Measurements from ENCODE around the gene MACROH2A1. TPM values are rescaled to one million over a fixed set of nuclear protein-coding genes. Genes with fewer than 3 reads are reported as not detected.

MACROH2A1 gene
- total RNA-seq, 4 donors from 2014 or later, result 164 to 268 (median 170) TPM

GRCh38 chr5:135426102-135427082 is 27.4 kb upstream of the MACROH2A1 start:
- H3K27me3 ChIP-seq, result no peaks in the 10 kb centered on the region
- H3K27ac ChIP-seq, result no peak overlapping the region
- WGBS, 2 donors, result 54 to 58% methylated on average over 7 of the region's 7 CpGs
- H3K36me3 ChIP-seq, result no peaks in the 10 kb centered on the region
- DNase-seq (ENCODE audit: low spot score in 2 of 2), result no peak
- H3K4me1 ChIP-seq, result peaks cover 0 to 14% (median 2%) of the 10 kb centered on the region in 4 donors
- peaks cover 0 to 10% (median 0%) of the 10 kb centered on the region in 4 donors for H3K9me3 ChIP-seq
- H3K4me3 ChIP-seq, result no peak overlapping the region
- TF ChIP-seq CTCF (IDR thresholded peaks at IDR 0.05) (peak in 4 of 5 experiments; percentile 22 to 51 (median 40)), POLR2A (IDR thresholded peaks at IDR 0.05) (no peak), EP300 (IDR thresholded peaks at IDR 0.05) (no peak)

GRCh38 chr5:135425641-135426040 is 26.6 kb upstream of the MACROH2A1 start:
- no peaks in the 10 kb centered on the region for H3K36me3 ChIP-seq
- peaks cover 0 to 10% (median 0%) of the 10 kb centered on the region in 4 donors for H3K9me3 ChIP-seq
- no peaks in the 10 kb centered on the region for H3K27me3 ChIP-seq
- no peak for DNase-seq (ENCODE audit: low spot score in 2 of 2)
- H3K4me3 ChIP-seq, result no peak overlapping the region
- TF ChIP-seq EP300 (IDR thresholded peaks at IDR 0.05), result no peak
- peaks cover 0 to 14% (median 2%) of the 10 kb centered on the region in 4 donors for H3K4me1 ChIP-seq
- no peak overlapping the region for H3K27ac ChIP-seq
- WGBS, 2 donors, result 37 to 44% methylated on average over 2 of the region's 2 CpGs

DNA sequence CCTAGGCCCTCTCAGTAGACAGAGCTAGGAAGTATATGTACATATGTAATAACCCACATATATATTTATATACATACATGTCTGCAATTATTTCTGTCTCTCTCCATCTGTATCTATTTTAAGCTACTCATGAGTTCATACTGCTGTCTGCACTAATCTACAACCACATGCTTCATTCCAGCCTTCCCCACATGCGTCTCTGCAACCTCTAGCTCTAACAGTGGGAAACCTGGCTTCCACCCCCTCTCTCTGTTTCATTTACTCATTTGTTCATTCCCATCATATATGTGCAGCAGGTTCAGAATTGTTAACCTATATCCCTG is 24.8 kb upstream of the MACROH2A1 start:
- no peak for DNase-seq (ENCODE audit: low spot score in 2 of 2)
- no peak overlapping the region for H3K4me3 ChIP-seq
- H3K4me1 ChIP-seq, result no peaks in the 10 kb centered on the region
- WGBS, 2 donors, result 80 to 85% methylated on average over 1 of the region's 1 CpG
- H3K27ac ChIP-seq, result no peak overlapping the region
- H3K9me3 ChIP-seq, result peaks cover 0 to 15% (median 2%) of the 10 kb centered on the region in 4 donors
- H3K36me3 ChIP-seq, result no peaks in the 10 kb centered on the region
- no peaks in the 10 kb centered on the region for H3K27me3 ChIP-seq
- no peak for TF ChIP-seq EP300 (IDR thresholded peaks at IDR 0.05)
- no peak for TF ChIP-seq POLR2A (IDR thresholded peaks at IDR 0.05)
- TF ChIP-seq CTCF (IDR thresholded peaks at IDR 0.05), result no peak

DNA sequence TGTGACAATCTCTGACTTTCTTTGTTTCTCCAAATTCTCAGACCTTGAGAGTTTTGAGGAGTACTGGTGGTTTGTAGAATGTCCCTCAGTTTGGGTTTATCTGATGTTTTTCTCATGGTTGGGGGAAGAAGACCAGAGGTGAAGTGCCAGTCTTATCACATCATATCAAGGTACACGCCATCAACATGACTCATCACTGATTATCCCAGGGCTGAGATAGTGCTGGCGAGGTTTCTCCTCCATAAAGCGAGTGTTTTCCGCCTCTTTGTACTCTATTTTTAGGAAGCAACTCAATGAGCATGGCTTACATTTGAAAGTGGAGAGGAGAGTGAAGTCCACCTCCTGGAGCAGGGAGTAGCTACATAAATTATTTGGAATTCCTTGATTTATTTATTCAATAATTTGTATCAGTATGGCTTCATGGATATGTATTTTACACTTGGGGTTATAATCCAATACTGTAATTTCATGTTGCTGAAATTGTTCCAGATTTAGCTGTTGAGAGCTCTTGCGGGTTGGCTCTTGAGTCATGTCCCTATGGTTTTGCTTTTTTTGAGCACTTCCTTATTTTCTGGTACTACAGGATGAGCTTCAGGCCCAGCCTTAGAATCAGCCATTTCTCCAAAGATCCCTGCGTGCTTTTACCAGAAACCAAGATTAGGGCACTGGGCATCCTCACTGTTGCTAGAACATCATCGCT is 24.3 kb upstream of the MACROH2A1 start:
- peaks cover 0 to 9% (median 2%) of the 10 kb centered on the region in 4 donors for H3K9me3 ChIP-seq
- H3K4me1 ChIP-seq, result no peaks in the 10 kb centered on the region
- TF ChIP-seq POLR2A (IDR thresholded peaks at IDR 0.05) (no peak), CTCF (IDR thresholded peaks at IDR 0.05) (no peak), EP300 (IDR thresholded peaks at IDR 0.05) (peak in 1 of 2 donors; percentile 33)
- no peak overlapping the region for H3K27ac ChIP-seq
- no peak for DNase-seq (ENCODE audit: low spot score in 2 of 2)
- 78 to 79% methylated on average over 7 of the region's 7 CpGs for WGBS, 2 donors
- H3K4me3 ChIP-seq, result no peak overlapping the region
- no peaks in the 10 kb centered on the region for H3K27me3 ChIP-seq
- no peaks in the 10 kb centered on the region for H3K36me3 ChIP-seq

DNA sequence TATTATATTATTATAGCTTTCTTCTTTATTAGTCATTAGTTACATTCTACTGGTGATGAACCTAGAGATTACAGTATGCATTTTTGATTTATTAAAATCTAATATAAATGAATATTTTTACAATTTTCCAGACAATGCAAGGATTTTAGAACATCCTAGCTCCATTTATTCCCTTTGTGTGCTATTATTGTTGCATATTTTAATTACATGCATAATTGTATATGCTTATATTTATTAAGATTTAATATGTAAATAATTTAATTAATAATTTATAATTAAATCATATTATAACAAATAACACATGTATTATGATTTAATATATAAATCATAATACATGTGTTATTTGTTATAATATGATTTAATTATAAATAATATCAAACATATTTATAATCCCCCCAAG is 23.4 kb upstream of the MACROH2A1 start:
- Histone ChIP-seq H3K9me3 (peaks cover 0 to 5% (median 2%) of the 10 kb centered on the region in 4 donors), H3K36me3 (no peaks in the 10 kb centered on the region), H3K27ac (no peak overlapping the region), H3K27me3 (no peaks in the 10 kb centered on the region), H3K4me1 (no peaks in the 10 kb centered on the region), H3K4me3 (no peak overlapping the region)
- DNase-seq (ENCODE audit: low spot score in 2 of 2), result no peak
- TF ChIP-seq CTCF (IDR thresholded peaks at IDR 0.05), result no peak
- TF ChIP-seq POLR2A (IDR thresholded peaks at IDR 0.05), result no peak
- TF ChIP-seq EP300 (IDR thresholded peaks at IDR 0.05), result no peak
